HepG2 (cell line): Measurements from ENCODE around the gene RAE1. TPM values are rescaled to one million over a fixed set of nuclear protein-coding genes. Genes with fewer than 3 reads are reported as not detected.
A peak's percentile ranks its signal among the peaks of the same experiment; 100 is the strongest.

Experiments
- DDIT3 ChIP-seq: sonication (generic); formaldehyde crosslinking; IDR thresholded peaks from 2 replicates; pipeline ENCODE4 v1.4.0; 2020; ENCODE audit warnings: mild to moderate bottlenecking, missing genetic modification reagents
- FOSL2 ChIP-seq: sonication (generic); formaldehyde crosslinking; IDR thresholded peaks from 2 replicates; pipeline ENCODE4 v1.4.0; 2020; ENCODE audit warnings: missing genetic modification reagents
- MAFG ChIP-seq: sonication (generic); formaldehyde crosslinking; IDR thresholded peaks from 2 replicates; pipeline ENCODE4 v1.5.1; 2020; ENCODE audit warnings: mild to moderate bottlenecking, missing genetic modification reagents
- MBNL3 ChIP-seq: fragments of 250-450 bp; sonication (Bioruptor Pico); conservative IDR thresholded peaks from 2 replicates; pipeline ENCODE4 v1.8.0; 2022; ENCODE audit warnings: mild to moderate bottlenecking, inconsistent platforms
- SP140L ChIP-seq: sonication (generic); formaldehyde crosslinking; IDR thresholded peaks from 2 replicates; pipeline ENCODE4 v1.4.0; 2020; ENCODE audit warnings: missing genetic modification reagents, borderline replicate concordance
- ZBTB7A ChIP-seq: sonication (generic); formaldehyde crosslinking; IDR thresholded peaks from 2 replicates; pipeline ENCODE4 v1.8.0; 2022; ENCODE audit warnings: mild to moderate bottlenecking, missing genetic modification reagents
- ZNF264 ChIP-seq: sonication (generic); formaldehyde crosslinking; IDR thresholded peaks from 2 replicates; pipeline ENCODE4 v1.4.0; 2020; ENCODE audit warnings: missing genetic modification reagents
- ZNF30 ChIP-seq: sonication (generic); formaldehyde crosslinking; IDR thresholded peaks from 2 replicates; pipeline ENCODE4 v1.5.0; 2020; ENCODE audit warnings: mild to moderate bottlenecking, missing genetic modification reagents
- ZNF335 ChIP-seq: sonication (generic); formaldehyde crosslinking; IDR thresholded peaks from 2 replicates; pipeline ENCODE4 v1.4.0; 2020; ENCODE audit warnings: missing genetic modification reagents
- ZNF558 ChIP-seq: sonication (generic); formaldehyde crosslinking; IDR thresholded peaks from 2 replicates; pipeline ENCODE4 v1.9.0; 2022; ENCODE audit warnings: mild to moderate bottlenecking, missing genetic modification reagents, borderline replicate concordance
- ZNF687 ChIP-seq: sonication (generic); formaldehyde crosslinking; IDR thresholded peaks from 2 replicates; pipeline ENCODE4 v1.5.1; 2020; ENCODE audit warnings: mild to moderate bottlenecking, missing genetic modification reagents, moderate library complexity
- ZNF720 ChIP-seq: sonication (generic); formaldehyde crosslinking; IDR thresholded peaks from 2 replicates; pipeline ENCODE4 v1.4.0; 2020; ENCODE audit warnings: missing genetic modification reagents
- polyA plus RNA-seq, 8 experiments: library from polyadenylated mRNA; depleted of rRNA in 3 of 8; stranded (reverse) in 7 of 8; unstranded in 1 of 8; fragments of >200 nt; fragmentation: Illumina TruSeq in 4 of 8; extraction: Trizol in 4 of 8; gene quantifications; 2 replicates each; pipeline versions ENCODE4 v1.2.1 to v1.2.3, GENCODE V29; 2011 to 2016; ENCODE audit warnings: low read depth in 4 of 8, missing spikeins in 1 of 8, mixed read lengths in 1 of 8; ENCODE audit not compliant: insufficient read depth in 1 of 8
- total RNA-seq, 5 experiments: library from RNA; depleted of rRNA; stranded (reverse); fragments of >200 nt; fragmentation: Illumina TruSeq; extraction: Trizol; gene quantifications; 2 replicates each; pipeline ENCODE4 v1.2.3, GENCODE V29; 2016; ENCODE audit warnings: low read depth in 1 of 5
- TF ChIP-seq, protein P1 (sequence below): IDR thresholded peaks from 2 replicates; pipeline ENCODE4 v1.6.1; 2016; ENCODE audit warnings: mild to moderate bottlenecking
- TF ChIP-seq, protein P2 (sequence below): sonication (generic); formaldehyde crosslinking; IDR thresholded peaks from 2 replicates; pipeline ENCODE4 v1.5.0; 2020; ENCODE audit warnings: mild to moderate bottlenecking, missing genetic modification reagents, borderline replicate concordance

Gene RAE1
- total and polyA plus RNA-seq, 2 of the 13 experiments (the other 11 are each of a cell fraction or from before 2014, with no cell fraction given): 36.1 to 72.9 TPM

GRCh38 chr20:57390604-57391438, 39.8 kb downstream of the RAE1 start, which contains the start of gene RBM38 (continued):
- peak; percentile 62 for TF ChIP-seq ZNF687 (CRISPR knock-in tag)
- peak; percentile 16; the same call in 1 of the 2 replicates for TF ChIP-seq FOSL2 (CRISPR knock-in tag)
- no peak for TF ChIP-seq ZNF264 (CRISPR knock-in tag)
- TF ChIP-seq, protein P1, sequence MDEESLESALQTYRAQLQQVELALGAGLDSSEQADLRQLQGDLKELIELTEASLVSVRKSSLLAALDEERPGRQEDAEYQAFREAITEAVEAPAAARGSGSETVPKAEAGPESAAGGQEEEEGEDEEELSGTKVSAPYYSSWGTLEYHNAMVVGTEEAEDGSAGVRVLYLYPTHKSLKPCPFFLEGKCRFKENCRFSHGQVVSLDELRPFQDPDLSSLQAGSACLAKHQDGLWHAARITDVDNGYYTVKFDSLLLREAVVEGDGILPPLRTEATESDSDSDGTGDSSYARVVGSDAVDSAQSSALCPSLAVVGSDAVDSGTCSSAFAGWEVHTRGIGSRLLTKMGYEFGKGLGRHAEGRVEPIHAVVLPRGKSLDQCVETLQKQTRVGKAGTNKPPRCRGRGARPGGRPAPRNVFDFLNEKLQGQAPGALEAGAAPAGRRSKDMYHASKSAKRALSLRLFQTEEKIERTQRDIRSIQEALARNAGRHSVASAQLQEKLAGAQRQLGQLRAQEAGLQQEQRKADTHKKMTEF (CRISPR knock-in tag): peak; percentile 26; the same call in 1 of the 2 replicates
- no peak for TF ChIP-seq ZNF335 (CRISPR knock-in tag)
- TF ChIP-seq SP140L (CRISPR knock-in tag): no peak
- TF ChIP-seq ZNF30 (CRISPR knock-in tag): no peak
- TF ChIP-seq, protein P2, sequence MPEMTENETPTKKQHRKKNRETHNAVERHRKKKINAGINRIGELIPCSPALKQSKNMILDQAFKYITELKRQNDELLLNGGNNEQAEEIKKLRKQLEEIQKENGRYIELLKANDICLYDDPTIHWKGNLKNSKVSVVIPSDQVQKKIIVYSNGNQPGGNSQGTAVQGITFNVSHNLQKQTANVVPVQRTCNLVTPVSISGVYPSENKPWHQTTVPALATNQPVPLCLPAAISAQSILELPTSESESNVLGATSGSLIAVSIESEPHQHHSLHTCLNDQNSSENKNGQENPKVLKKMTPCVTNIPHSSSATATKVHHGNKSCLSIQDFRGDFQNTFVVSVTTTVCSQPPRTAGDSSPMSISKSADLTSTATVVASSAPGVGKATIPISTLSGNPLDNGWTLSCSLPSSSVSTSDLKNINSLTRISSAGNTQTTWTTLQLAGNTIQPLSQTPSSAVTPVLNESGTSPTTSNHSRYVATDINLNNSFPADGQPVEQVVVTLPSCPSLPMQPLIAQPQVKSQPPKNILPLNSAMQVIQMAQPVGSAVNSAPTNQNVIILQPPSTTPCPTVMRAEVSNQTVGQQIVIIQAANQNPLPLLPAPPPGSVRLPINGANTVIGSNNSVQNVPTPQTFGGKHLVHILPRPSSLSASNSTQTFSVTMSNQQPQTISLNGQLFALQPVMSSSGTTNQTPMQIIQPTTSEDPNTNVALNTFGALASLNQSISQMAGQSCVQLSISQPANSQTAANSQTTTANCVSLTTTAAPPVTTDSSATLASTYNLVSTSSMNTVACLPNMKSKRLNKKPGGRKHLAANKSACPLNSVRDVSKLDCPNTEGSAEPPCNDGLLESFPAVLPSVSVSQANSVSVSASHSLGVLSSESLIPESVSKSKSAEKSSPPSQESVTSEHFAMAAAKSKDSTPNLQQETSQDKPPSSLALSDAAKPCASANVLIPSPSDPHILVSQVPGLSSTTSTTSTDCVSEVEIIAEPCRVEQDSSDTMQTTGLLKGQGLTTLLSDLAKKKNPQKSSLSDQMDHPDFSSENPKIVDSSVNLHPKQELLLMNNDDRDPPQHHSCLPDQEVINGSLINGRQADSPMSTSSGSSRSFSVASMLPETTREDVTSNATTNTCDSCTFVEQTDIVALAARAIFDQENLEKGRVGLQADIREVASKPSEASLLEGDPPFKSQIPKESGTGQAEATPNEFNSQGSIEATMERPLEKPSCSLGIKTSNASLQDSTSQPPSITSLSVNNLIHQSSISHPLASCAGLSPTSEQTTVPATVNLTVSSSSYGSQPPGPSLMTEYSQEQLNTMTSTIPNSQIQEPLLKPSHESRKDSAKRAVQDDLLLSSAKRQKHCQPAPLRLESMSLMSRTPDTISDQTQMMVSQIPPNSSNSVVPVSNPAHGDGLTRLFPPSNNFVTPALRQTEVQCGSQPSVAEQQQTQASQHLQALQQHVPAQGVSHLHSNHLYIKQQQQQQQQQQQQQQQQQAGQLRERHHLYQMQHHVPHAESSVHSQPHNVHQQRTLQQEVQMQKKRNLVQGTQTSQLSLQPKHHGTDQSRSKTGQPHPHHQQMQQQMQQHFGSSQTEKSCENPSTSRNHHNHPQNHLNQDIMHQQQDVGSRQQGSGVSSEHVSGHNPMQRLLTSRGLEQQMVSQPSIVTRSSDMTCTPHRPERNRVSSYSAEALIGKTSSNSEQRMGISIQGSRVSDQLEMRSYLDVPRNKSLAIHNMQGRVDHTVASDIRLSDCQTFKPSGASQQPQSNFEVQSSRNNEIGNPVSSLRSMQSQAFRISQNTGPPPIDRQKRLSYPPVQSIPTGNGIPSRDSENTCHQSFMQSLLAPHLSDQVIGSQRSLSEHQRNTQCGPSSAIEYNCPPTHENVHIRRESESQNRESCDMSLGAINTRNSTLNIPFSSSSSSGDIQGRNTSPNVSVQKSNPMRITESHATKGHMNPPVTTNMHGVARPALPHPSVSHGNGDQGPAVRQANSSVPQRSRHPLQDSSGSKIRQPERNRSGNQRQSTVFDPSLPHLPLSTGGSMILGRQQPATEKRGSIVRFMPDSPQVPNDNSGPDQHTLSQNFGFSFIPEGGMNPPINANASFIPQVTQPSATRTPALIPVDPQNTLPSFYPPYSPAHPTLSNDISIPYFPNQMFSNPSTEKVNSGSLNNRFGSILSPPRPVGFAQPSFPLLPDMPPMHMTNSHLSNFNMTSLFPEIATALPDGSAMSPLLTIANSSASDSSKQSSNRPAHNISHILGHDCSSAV: no peak
- TF ChIP-seq DDIT3 (CRISPR knock-in tag): no peak
- TF ChIP-seq MBNL3 (CRISPR knock-in tag): no peak
- no peak for TF ChIP-seq MAFG
- TF ChIP-seq ZNF558 (CRISPR knock-in tag): no peak
- TF ChIP-seq ZNF720 (CRISPR knock-in tag): no peak
- no peak for TF ChIP-seq ZBTB7A (CRISPR knock-in tag)
